Muscle layer of colon (tissue), 2 donors: ENCODE data around the gene TRIOBP.
"Not testable (repeated sequence)": the region's sequence is repeated elsewhere in the genome, so short reads cannot be mapped to it uniquely, and the experiment has no call there.

ENCODE experiments used
- H3K27ac ChIP-seq: one replicate; pipeline ENCODE4 v1.7.0; 2013; ENCODE audit warnings: low read depth, mild to moderate bottlenecking, low read length, moderate library complexity
- H3K27me3 ChIP-seq, 2 donors: one replicate each; pipeline ENCODE4 v1.7.0; 2013; ENCODE audit warnings: low read length in 2 of 2, mild to moderate bottlenecking in 2 of 2; ENCODE audit not compliant: insufficient read depth in 2 of 2, control insufficient read depth in 1 of 2
- H3K36me3 ChIP-seq: one replicate; pipeline ENCODE4 v1.7.0; 2013; ENCODE audit warnings: mild to moderate bottlenecking, low read length; ENCODE audit not compliant: insufficient read depth
- H3K4me1 ChIP-seq: one replicate; pipeline ENCODE4 v1.7.0; 2013; ENCODE audit warnings: mild to moderate bottlenecking, low read length; ENCODE audit not compliant: insufficient read depth
- H3K4me3 ChIP-seq, 2 donors: one replicate each; pipeline ENCODE4 v1.7.0; 2013; ENCODE audit warnings: low read length in 2 of 2, low read depth in 1 of 2, mild to moderate bottlenecking in 1 of 2, moderate library complexity in 1 of 2
- H3K9ac ChIP-seq: one replicate; pipeline ENCODE4 v1.7.0; 2013; ENCODE audit warnings: low read length
- H3K9me3 ChIP-seq: one replicate; pipeline ENCODE4 v1.7.0; 2013; ENCODE audit warnings: mild to moderate bottlenecking, low read length
- donor health status: abdominal sarcoma.
- donor health status: Adenocarcinoma of cecum.

TRIOBP gene

DNA sequence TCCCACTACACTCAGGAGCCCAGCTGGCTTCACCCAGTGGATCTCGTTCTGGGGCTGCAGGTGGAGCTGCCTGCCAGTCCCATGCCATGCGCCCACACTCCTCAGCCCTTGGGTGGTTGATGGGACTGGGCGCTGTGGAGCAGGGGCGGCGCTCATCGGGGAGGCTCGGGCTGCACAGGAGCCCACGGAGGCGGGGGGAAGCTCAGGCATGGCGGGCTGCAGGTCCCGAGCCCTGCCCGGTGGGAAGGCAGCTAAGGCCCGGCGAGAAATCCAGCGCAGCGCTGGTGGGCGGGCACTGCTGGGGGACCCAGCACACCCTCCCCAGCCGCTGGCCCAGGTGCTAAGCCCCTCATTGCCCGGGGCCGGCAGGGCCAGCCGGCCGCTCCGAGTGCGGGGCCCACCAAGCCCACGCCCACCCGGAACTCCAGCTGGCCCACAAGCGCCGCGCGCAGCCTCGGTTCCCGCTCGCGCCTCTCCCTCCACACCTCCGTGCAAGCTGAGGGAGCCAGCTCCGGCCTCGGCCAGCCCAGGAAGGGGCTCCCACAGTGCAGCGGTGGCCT, 21.0 kb downstream of the TRIOBP start:
- not testable (repeated sequence) for H3K36me3 ChIP-seq, H3K4me3 ChIP-seq, H3K9me3 ChIP-seq, H3K9ac ChIP-seq, H3K27ac ChIP-seq, H3K27me3 ChIP-seq, H3K4me1 ChIP-seq

DNA sequence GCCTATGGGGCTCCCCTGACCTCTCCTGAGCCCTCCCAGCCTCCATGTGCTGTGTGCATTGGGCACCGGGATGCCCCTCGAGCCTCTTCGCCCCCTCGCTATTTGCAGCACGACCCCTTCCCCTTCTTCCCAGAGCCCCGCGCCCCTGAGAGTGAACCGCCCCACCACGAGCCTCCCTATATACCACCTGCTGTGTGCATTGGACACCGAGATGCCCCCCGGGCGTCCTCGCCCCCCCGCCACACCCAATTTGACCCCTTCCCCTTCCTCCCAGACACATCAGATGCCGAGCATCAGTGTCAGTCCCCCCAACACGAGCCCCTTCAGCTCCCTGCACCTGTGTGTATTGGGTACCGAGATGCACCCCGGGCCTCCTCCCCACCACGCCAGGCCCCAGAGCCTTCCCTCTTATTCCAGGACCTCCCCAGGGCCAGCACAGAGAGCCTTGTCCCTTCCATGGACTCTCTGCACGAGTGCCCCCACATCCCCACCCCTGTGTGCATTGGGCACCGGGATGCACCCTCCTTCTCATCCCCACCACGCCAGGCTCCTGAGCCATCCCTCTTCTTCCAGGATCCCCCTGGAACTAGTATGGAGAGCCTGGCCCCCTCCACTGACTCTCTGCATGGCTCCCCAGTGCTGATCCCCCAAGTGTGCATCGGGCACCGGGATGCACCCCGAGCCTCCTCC, 28.8 kb downstream of the TRIOBP start:
- no peak overlapping the region for H3K27ac ChIP-seq
- no peaks in the 10 kb centered on the region for H3K27me3 ChIP-seq
- no peak overlapping the region for H3K4me3 ChIP-seq
- H3K36me3 ChIP-seq = no peaks in the 10 kb centered on the region
- no peaks in the 10 kb centered on the region for H3K9me3 ChIP-seq
- no peaks in the 10 kb centered on the region for H3K4me1 ChIP-seq
- H3K9ac ChIP-seq = no peak overlapping the region

DNA sequence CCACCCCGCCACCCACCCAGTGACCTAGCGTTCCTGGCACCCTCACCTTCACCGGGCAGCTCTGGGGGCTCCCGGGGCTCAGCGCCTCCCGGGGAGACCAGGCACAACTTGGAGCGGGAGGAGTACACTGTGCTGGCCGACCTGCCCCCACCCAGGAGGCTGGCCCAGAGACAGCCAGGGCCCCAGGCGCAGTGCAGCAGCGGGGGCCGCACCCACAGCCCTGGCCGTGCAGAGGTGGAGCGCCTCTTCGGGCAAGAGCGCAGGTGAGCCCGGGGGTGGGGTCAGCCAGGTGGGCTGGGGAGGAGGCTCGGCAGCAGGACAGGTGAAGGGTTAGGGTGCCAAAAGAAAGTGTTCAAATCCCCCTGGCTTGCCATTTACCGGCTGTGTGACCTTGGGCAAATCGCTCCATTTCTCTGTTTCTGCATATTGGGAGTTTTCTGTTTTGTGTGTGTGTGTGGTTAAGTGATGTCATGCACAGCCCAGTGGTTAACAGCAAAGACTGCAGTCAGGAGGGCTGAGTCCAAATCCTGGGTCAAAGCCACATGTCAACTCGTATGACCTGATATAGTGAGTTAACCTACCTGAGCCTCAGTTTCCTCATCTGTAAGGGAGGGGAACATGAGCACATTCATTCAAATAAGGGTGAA, 29.5 kb downstream of the TRIOBP start:
- no peak overlapping the region for H3K27ac ChIP-seq
- no peaks in the 10 kb centered on the region for H3K27me3 ChIP-seq
- H3K4me1 ChIP-seq = no peaks in the 10 kb centered on the region
- no peaks in the 10 kb centered on the region for H3K9me3 ChIP-seq
- H3K4me3 ChIP-seq = no peak overlapping the region
- H3K36me3 ChIP-seq = no peaks in the 10 kb centered on the region
- H3K9ac ChIP-seq = no peak overlapping the region

DNA sequence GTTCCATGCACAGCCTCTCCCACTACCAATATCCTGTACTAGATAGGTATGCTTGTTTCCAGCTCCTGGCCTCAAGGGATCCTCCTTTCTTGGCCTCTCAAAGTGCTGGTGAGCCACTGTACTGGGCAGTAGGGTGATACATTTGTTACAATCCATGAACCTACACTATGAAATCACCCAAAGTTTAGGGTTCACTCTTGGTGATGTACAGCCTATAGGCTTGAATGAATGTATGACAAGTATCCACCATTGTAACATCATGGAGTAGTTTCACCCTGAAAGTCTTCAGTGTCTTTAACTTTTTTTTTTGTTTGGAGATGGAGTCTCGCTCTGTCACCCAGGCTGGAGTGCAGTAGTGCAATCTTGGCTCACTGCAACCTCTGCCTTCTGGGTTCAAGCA, 31.8 kb downstream of the TRIOBP start:
- Histone ChIP-seq H3K9ac (no peak overlapping the region), H3K36me3 (no peaks in the 10 kb centered on the region), H3K27me3 (no peaks in the 10 kb centered on the region), H3K4me3 (no peak overlapping the region), H3K27ac (no peak overlapping the region), H3K9me3 (no peaks in the 10 kb centered on the region), H3K4me1 (no peaks in the 10 kb centered on the region)

DNA sequence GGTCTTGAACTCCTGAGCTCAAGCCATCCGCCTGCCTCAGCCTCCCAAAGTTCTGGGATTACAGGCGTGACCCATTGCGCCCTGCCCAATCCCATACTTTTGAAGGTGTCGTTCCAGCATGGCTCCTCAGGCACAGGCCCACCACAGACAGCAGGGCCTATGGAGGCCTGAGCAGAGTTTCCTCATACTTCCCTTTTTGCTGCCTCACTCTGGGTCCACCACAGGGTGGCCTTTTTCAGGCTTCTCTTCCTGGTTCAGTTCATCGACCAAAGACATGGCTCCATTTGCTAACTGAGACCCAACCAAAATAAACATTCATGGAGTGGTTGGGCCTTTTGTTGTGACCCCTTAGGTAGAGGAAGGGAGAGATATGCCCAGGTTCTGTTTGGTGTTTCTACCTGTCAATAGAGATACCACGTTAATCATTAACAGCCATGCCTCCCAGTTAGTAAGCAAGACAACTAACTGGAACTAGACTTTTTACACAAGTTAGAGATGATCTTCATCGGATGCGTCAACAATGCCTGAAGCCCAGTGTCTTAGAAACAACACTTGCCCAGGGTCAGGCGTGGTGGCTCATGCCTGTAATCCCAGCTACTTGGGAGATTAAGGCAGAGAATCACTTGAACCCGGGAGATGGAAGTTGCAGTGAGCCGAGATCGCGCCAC, 35.1 kb downstream of the TRIOBP start:
- Histone ChIP-seq H3K27me3 (no peaks in the 10 kb centered on the region), H3K4me3 (no peak overlapping the region), H3K9me3 (no peaks in the 10 kb centered on the region), H3K9ac (no peak overlapping the region), H3K27ac (no peak overlapping the region), H3K4me1 (no peaks in the 10 kb centered on the region), H3K36me3 (no peaks in the 10 kb centered on the region)

DNA sequence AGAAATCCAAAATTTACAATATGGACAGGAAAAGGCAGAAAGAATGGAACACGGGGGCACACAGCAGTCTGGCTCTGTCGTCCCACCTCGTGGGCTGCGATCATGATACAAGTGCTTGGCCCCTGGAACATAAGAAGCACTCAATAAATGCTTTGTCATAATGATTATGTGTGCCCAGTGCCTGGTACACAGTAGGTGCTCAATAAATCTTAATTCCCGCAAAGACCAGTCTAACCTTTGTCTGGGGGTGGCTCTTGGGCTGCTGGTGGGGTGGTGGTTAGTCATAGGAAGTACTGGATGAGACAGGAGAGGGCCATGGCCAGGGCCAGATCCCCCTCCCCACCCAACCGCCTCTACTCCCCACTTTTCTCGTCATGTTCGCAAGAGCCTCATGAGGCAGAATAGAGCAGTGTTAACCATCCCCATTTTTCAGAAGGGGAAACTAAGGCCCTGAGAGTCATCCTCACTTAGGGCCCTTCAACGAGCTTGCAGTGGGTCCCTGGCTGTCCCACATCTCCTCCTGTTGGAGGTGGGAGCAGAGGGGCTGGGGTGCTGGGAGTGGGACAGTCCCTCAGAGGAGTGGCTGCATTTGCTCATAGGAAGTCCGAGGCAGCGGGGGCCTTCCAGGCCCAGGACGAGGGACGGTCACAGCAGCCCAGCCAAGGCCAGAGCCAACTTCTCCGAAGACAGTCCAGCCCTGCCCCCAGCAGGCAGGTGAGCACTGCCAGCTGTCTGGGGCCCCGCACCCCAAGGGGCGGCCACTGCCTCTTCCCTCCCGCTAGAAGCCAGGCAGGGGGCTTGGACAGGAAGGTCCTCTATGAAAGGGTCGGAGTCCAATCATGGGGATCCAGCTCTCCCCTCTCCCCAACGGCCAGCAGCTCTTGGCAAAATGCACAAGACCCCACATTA, 36.1 kb downstream of the TRIOBP start:
- Histone ChIP-seq H3K36me3 (no peaks in the 10 kb centered on the region), H3K4me3 (no peak overlapping the region), H3K27ac (no peak overlapping the region), H3K4me1 (no peaks in the 10 kb centered on the region), H3K9ac (no peak overlapping the region), H3K27me3 (no peaks in the 10 kb centered on the region), H3K9me3 (no peaks in the 10 kb centered on the region)

DNA sequence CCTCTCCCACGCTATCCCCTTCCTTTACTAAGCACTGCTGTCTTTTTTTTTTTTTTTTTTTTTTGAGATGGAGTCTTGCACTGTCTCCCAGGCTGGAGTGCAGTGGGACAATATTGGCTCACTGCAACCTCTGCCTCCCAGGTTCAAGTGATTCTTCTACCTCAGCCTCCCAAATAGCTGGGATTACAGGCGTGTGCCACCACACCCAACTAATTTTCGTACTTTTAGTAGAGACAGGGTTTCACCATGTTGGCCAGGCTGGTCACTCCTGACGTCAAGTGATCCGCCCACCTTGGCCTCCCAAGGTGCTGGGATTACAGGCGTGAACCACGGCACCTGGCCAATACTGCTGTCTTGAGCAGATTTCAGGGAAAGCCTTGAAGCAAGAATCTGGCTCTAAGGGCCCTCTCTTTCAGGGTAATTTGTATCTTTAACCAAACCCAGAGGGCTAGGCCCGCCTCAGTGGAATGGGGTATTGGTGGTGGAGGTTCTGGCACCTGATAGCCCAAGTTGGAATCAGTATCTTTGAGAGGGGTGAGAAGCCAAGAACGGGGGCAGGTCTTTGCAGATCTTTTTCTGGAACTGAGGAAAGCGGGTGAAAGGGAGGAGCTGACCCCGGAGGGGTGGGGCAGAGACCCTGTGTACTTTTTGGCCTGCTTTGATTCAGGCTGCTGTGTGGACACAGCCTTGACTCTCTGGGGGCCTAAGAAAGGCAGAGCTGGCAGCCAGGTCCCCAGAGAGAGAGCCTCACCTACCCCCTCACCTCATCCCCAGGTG, 37.0 kb downstream of the TRIOBP start:
- H3K4me1 ChIP-seq = peaks cover 3% of the 10 kb centered on the region
- H3K27ac ChIP-seq = no peak overlapping the region
- H3K4me3 ChIP-seq = no peak overlapping the region
- no peaks in the 10 kb centered on the region for H3K27me3 ChIP-seq
- H3K36me3 ChIP-seq = no peaks in the 10 kb centered on the region
- H3K9me3 ChIP-seq = no peaks in the 10 kb centered on the region
- no peak overlapping the region for H3K9ac ChIP-seq

DNA sequence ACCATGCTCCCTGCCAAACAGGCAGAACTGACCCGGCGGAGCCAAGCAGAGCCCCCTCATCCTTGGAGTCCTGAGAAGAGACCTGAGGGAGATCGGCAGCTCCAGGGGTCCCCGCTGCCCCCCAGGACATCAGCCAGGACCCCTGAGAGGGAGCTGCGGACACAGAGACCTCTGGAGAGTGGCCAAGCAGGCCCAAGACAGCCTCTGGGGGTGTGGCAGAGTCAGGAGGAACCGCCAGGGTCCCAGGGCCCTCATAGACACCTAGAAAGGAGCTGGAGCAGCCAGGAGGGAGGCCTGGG, 37.5 kb downstream of the TRIOBP start:
- Histone ChIP-seq H3K36me3 (no peaks in the 10 kb centered on the region), H3K9ac (no peak overlapping the region), H3K4me3 (no peak overlapping the region), H3K4me1 (peaks cover 7% of the 10 kb centered on the region), H3K27me3 (no peaks in the 10 kb centered on the region), H3K9me3 (no peaks in the 10 kb centered on the region), H3K27ac (no peak overlapping the region)

DNA sequence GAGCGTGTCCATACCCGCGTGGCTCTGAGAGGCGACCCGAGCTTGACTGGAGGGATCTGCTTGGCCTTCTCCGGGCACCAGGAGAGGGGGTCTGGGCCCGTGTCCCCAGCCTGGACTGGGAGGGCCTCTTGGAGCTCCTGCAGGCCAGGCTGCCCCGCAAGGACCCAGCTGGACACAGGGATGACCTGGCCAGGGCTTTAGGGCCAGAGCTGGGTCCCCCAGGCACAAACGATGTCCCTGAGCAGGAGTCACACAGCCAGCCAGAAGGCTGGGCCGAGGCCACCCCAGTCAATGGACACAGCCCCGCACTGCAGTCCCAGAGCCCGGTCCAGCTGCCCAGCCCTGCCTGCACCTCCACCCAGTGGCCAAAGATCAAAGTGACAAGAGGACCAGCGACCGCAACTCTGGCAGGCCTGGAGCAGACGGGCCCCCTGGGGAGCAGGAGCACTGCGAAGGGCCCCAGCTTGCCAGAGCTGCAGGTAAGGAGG, 38.2 kb downstream of the TRIOBP start:
- Histone ChIP-seq H3K4me3 (no peak overlapping the region), H3K9me3 (no peaks in the 10 kb centered on the region), H3K27ac (no peak overlapping the region), H3K27me3 (no peaks in the 10 kb centered on the region), H3K36me3 (no peaks in the 10 kb centered on the region), H3K9ac (no peak overlapping the region), H3K4me1 (peaks cover 13% of the 10 kb centered on the region)

DNA sequence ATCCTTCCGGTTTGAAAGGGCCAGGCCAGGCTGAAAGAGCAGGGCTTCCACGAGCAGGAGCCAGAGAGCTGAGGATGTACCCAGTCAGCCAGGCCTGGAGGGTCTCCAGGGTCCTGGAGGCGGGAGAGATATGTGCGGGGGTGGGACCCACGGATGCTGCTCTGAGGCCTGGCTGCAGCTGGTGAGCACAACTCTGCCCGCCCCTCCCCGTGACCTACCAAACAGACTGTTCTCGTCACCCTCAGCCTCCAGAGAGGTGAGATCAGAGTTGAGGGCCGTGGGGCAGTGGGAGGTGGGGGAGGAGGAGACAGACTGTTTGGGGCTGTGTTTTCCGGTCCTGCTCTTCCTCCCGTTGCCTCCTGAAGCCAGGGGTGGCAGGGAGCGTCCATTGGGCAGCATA, 42.2 kb downstream of the TRIOBP start:
- Histone ChIP-seq H3K4me1 (peaks cover 54% of the 10 kb centered on the region), H3K27me3 (no peaks in the 10 kb centered on the region), H3K9me3 (no peaks in the 10 kb centered on the region), H3K4me3 (no peak overlapping the region), H3K9ac (no peak overlapping the region), H3K36me3 (no peaks in the 10 kb centered on the region), H3K27ac (no peak overlapping the region)
